ENCODE results near the gene CASP12.

DNA sequence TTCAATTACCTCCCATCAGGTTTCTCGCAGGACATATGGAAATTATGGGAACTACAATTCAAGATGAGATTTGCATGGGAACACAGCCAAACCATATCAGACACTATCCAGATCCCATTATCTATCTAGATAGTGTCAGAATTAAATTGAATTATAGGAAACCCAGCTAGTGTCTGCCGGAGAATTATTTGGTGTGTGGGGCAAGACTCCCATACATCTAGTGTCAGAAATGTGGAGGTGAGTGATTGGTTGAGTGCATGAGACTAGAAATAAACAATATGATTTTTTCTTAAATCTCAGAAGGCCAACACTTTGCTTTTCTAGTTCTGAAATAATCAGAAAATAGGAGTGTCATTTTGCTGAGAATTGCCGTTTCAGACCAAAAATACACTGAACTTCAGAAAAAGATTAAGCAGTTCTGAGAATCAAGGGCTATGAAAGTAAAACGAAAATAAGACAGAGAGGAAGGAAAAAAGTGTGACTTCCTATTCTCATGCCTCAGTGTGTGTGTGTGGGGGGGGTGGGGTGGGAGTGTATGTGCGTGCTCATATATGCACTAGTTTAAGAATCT is 21.3 kb downstream of the CASP12 start:
- TF ChIP-seq, protein P1, sequence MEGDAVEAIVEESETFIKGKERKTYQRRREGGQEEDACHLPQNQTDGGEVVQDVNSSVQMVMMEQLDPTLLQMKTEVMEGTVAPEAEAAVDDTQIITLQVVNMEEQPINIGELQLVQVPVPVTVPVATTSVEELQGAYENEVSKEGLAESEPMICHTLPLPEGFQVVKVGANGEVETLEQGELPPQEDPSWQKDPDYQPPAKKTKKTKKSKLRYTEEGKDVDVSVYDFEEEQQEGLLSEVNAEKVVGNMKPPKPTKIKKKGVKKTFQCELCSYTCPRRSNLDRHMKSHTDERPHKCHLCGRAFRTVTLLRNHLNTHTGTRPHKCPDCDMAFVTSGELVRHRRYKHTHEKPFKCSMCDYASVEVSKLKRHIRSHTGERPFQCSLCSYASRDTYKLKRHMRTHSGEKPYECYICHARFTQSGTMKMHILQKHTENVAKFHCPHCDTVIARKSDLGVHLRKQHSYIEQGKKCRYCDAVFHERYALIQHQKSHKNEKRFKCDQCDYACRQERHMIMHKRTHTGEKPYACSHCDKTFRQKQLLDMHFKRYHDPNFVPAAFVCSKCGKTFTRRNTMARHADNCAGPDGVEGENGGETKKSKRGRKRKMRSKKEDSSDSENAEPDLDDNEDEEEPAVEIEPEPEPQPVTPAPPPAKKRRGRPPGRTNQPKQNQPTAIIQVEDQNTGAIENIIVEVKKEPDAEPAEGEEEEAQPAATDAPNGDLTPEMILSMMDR (IDR thresholded peaks at IDR 0.05): no peak
- TF ChIP-seq POLR2A (IDR thresholded peaks at IDR 0.05): no peak

All from uterus (tissue), 2 donors.